Natural killer cell treated with Interleukin-12 subunit alpha and Interleukin-12 subunit beta and Interleukin-15 and Interleukin-18, amount 100 ng/mL, for 72 hours (primary cell): ENCODE data around the gene VAMP2. TPM values are rescaled to one million over a fixed set of nuclear protein-coding genes. Genes with fewer than 3 reads are reported as not detected.

Experiments
- ATAC-seq, 2 donors: fragments of 150-1000 bp; cut with Tn5 transposase in 1 of 2; sonication (Bioruptor Pico), chemical (Tn5 transposase) in 1 of 2; 2 replicates each; pipeline ENCODE4 v1.10.0; 2021
- DNase-seq: peaks from one replicate; pipeline ENCODE4 v3.0.0; 2022; ENCODE audit warnings: low spot score
- H3K27ac Mint-ChIP-seq, 2 donors: 1 replicate in 1 of 2; 2 replicates in 1 of 2; pipeline ENCODE4 v1.8.0; 2022; ENCODE audit warnings: mixed read lengths in 2 of 2, mild to moderate bottlenecking in 1 of 2, moderate library complexity in 1 of 2
- H3K27me3 Mint-ChIP-seq, 2 donors: 1 replicate in 1 of 2; 2 replicates in 1 of 2; pipeline ENCODE4 v1.8.0; 2022; ENCODE audit warnings: mixed read lengths in 2 of 2
- H3K36me3 Mint-ChIP-seq: one replicate; pipeline ENCODE4 v1.8.0; 2022; ENCODE audit warnings: mixed read lengths
- H3K4me1 Mint-ChIP-seq, 2 donors: 1 replicate in 1 of 2; 2 replicates in 1 of 2; pipeline ENCODE4 v1.8.0; 2022; ENCODE audit warnings: low read depth in 2 of 2, mixed read lengths in 2 of 2, mild to moderate bottlenecking in 1 of 2
- H3K4me3 Mint-ChIP-seq: one replicate; pipeline ENCODE4 v1.8.0; 2022; ENCODE audit warnings: mixed read lengths
- H3K9me3 Mint-ChIP-seq: 2 replicates; pipeline ENCODE4 v1.8.0; 2022; ENCODE audit warnings: mixed read lengths
- total RNA-seq, 2 donors: library from RNA; stranded (reverse); gene quantifications; one replicate each; pipeline ENCODE4 v1.2.3, GENCODE V29; 2022

The VAMP2 gene, protein sequence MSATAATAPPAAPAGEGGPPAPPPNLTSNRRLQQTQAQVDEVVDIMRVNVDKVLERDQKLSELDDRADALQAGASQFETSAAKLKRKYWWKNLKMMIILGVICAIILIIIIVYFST
- 10 to 100 TPM; 54.6 to 73.0 TPM for total RNA-seq

DNA sequence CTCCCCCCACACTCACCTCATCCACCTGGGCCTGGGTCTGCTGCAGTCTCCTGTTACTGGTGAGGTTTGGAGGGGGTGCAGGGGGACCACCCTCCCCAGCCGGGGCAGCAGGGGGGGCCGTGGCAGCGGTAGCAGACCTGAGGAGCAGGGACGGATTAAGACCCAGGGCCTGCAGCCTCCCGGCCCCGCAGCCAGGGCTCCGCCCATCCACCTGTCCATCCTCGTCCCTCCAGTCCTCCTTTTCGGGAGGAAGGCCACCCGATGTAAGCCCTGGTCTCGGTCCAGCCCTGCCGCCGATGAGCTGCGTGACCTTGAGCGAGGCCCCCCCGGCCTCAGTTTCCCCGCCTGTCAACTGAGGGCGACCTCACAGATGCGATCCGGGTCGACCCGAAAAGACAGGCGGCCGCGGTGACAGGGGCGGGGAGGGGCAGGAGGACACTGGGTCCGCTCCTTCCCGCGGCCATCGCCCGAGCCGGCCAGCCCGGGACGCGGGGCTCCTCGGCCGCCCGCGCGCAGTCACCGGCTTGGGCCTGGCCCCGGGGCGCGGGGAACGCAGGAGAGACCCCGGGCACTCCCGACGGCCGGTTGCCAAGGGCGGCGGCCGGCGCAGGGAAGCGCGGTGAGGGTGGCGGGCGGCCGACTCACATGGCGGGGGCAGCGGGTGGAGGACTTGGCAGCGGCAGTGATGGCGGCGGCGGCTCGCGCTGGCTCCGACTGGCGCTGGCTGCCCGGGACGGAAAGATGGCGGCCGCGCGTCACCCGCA, at the start of gene VAMP2:
Gene VAMP2 (minus strand): TSS at position 716 of the 764 bp plus-strand sequence. CDS start 69 bp downstream, at position 647.
- Mint-ChIP-seq H3K27ac (peak within 1 kb of the TSS; percentile 90 to 93), H3K36me3 (peaks cover 8% of the 10 kb centered on the region), H3K27me3 (no peaks in the 10 kb centered on the region), H3K4me3 (peak within 1 kb of the TSS; percentile 85), H3K4me1 (peaks cover 54% of the 10 kb centered on the region in 2 donors), H3K9me3 (no peaks in the 10 kb centered on the region)
- DNase-seq (peak; percentile 86), ATAC-seq (peak; percentile 79 to 86)

DNA sequence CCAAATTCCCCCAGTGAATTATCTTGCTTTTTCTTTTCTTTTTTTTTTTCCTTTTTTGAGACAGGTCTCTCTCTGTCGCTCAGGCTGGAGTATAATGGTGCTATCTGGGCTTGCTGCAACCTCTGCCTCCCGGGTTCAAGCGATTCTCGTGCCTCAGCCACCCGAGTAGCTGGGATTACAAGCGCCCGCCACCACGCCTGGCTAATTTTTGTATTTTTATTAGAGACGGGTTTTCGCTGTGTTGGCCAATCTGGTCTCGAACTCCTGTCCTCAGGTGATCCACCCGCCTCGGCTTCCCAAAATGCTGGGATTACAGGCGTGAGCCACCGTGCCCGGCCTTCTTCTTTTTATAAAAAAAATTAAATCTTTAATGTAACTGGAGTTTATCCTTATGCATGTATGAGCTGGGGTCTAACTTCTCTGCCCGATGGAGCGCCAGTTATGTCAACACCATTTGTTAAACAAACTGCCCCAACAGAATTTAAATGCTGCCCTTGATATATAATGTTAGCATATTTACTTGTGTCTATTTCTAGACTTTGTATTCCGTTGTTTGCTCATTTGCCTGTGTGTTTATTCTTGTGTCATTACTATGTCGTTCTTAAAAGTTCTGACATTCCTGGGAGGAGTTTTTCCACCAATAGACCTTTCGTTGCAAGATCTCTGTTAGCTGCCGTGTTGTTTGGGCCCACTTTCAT, 48.2 kb upstream of the VAMP2 start:
- Mint-ChIP-seq H3K36me3 (peaks cover 7% of the 10 kb centered on the region), H3K9me3 (no peaks in the 10 kb centered on the region), H3K4me3 (peak overlapping the region; percentile 94), H3K4me1 (peaks cover 17 to 20% of the 10 kb centered on the region in 2 donors), H3K27ac (peak overlapping the region; percentile 82 to 86), H3K27me3 (no peaks in the 10 kb centered on the region)
- ATAC-seq (no peak), DNase-seq (no peak)

DNA sequence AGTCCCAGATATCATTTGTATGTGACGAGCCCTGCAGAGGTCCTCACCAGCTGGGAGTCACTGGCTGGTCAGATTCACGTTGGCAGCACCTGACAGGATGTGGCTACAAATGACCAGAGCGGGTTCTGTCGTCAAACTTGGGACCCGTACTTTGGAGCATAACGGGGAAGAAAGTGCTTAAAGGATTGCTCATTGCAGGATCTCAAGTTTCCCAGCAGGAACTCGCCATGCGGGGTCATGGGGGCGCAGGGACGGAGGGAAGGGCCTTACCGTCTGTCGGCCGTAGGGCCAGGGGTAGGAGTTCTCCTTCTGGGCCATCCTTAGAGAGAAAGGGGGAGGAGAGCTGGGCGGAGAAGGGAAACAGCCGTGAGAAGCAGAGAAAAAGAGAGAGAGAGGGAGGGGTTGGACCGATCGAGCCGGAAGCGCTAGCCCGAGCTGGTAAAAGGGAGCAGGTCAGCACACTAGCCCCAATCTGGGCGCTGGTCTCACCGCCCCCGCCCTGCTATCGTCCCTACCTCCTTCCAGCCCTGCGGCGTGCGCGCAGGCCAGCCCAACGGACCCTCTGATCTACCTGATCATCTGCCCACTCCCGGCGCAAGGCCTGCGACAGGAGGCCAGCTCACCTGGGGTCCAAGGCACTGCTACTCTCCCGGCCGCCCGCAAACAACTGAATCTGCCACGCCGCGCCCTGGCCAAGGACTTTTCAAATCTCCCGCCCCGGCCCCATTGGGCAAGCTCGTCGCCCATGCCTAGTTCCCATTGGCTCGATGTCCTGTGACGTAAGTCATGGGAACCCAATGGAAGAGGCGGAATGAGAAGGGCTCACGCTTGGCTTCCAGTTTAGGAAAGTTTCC, 47.4 kb upstream of the VAMP2 start, which contains the start of gene AURKB:
Gene AURKB (minus strand): TSS at position 669 of the 854 bp plus-strand sequence. CDS start 351 bp downstream, at position 318.
- Mint-ChIP-seq H3K4me3 (peak within 1 kb of the TSS; percentile 94), H3K27ac (peak within 1 kb of the TSS; percentile 82 to 86), H3K9me3 (no peaks in the 10 kb centered on the region), H3K36me3 (peaks cover 7% of the 10 kb centered on the region), H3K27me3 (no peaks in the 10 kb centered on the region), H3K4me1 (peaks cover 17 to 20% of the 10 kb centered on the region in 2 donors)
- ATAC-seq (peak; percentile 97 to 99), DNase-seq (peak; percentile 95)

DNA sequence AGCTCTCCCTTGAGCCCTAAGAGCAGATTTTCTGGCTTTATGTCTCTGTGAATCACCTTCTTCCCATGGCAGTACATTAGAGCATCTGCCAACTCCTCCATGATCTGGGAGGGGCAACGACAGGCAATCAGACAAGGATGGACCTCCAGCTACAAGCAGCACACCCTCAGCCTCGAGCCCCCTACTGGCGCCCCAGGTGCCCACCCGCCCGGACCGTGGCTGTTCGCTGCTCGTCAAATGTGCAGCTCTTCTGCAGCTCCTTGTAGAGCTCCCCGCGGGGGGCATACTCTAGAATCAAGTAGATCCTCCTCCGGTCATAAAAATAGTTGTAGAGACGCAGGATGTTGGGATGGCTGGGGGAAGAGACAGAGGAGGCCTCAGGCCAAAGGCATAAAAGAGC, 43.8 kb upstream of the VAMP2 start:
- no peak for DNase-seq
- H3K27me3 Mint-ChIP-seq = no peaks in the 10 kb centered on the region
- no peak overlapping the region for H3K27ac Mint-ChIP-seq
- peaks cover 16 to 18% of the 10 kb centered on the region in 2 donors for H3K4me1 Mint-ChIP-seq
- H3K4me3 Mint-ChIP-seq = no peak overlapping the region
- no peaks in the 10 kb centered on the region for H3K9me3 Mint-ChIP-seq
- ATAC-seq = no peak
- H3K36me3 Mint-ChIP-seq = peaks cover 7% of the 10 kb centered on the region

DNA sequence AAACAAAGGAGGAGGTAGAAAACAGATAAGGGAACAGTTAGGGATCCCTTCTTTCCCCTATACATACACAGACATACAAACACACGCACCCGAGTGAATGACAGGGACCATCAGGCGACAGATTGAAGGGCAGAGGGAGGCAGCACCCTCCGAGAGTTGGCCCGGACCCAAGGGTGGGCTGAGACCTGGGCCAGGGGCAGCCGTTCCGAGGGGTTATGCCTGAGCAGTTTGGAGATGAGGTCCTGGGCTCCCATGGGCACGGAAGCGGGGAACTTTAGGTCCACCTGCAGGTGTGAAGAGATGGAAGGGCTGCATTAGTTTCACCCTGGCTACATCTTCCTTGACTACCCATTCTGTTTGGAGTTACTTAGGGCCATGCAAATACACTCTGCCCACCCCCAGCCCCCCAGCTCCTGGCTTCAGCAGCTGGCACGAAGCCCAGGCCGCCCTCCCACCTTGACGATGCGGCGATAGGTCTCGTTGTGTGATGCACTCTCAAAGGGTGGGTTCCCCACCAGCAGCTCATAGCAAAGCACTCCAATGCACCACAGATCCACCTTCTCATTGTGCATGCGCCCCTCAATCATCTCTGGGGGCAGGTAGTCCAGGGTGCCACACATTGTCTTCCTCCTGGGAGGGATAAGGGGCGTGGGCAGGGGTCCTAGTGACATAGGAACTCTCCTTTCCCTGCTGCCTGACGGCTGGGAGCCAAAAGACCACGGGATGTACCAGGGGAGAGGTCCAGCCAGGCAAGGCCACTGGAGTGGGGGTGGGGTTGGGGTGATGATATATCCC, 42.2 kb upstream of the VAMP2 start:
- H3K4me1 Mint-ChIP-seq = peaks cover 8 to 10% of the 10 kb centered on the region in 2 donors
- no peaks in the 10 kb centered on the region for H3K27me3 Mint-ChIP-seq
- H3K4me3 Mint-ChIP-seq = no peak overlapping the region
- H3K36me3 Mint-ChIP-seq = peaks cover 4% of the 10 kb centered on the region
- no peaks in the 10 kb centered on the region for H3K9me3 Mint-ChIP-seq
- H3K27ac Mint-ChIP-seq = no peak overlapping the region
- no peak for ATAC-seq
- DNase-seq = no peak

DNA sequence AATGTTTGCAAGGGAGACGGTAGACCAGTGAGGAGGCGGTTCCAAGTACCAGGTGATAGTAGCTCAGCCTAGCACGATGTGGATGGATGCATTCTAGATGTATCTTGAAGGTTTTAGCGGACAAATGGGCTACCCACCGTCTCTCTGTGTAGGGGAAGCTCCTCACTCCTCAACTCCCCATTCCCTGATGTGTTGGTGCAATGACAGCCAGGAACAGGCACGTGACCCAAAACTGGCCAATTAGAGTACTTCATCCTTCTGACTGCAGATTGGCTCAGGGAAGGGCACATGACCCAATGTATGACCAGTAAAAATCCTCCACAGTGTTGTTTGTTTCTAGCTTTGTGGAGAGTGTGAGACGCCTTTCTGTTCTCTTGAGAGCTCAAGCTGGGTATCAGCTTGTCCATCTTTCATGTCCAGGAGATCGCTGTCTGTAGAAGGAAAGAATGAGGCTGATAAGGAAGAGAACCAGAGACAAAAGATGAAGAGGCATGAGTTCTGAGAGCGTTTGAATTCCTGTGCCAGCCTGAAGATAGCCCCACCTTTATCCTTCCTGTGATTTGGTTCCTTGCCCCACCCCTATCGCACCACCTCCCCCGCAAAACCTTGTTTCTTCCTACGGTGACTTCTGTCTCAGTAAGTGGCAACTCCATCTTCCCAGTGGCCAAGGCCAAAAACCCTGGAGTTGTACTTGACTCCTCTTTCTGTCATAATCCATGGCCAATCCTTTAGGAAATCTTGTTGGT, 29.5 kb upstream of the VAMP2 start:
- H3K27me3 Mint-ChIP-seq = no peaks in the 10 kb centered on the region
- no peak overlapping the region for H3K4me3 Mint-ChIP-seq
- H3K9me3 Mint-ChIP-seq = no peaks in the 10 kb centered on the region
- H3K27ac Mint-ChIP-seq = no peak overlapping the region
- no peak for ATAC-seq
- peaks cover 15 to 19% of the 10 kb centered on the region in 2 donors for H3K4me1 Mint-ChIP-seq
- peak; percentile 66 for DNase-seq
- no peaks in the 10 kb centered on the region for H3K36me3 Mint-ChIP-seq

DNA sequence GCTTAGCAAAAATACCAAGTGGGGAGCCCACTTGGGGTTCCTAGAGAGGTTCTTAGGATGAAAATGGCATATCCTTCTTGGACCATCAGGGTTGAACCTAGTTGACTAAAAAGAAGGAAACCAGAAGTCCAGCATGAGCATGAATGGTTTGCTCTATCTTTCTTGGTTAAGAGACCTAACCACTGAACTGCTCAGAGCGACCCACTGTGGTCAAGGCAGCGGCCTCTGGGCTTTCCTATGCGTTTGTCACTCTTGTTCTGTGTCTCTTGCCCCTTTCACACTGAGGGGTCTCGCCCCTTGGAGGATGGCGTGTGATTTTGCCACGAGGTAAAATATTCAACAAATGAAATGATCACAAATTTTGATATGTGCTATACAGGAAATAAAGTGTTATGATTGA, 27.8 kb upstream of the VAMP2 start:
- H3K27ac Mint-ChIP-seq = no peak overlapping the region
- peaks cover 9 to 13% of the 10 kb centered on the region in 2 donors for H3K4me1 Mint-ChIP-seq
- DNase-seq (peak; percentile 73), ATAC-seq (no peak)
- H3K4me3 Mint-ChIP-seq = no peak overlapping the region
- H3K27me3 Mint-ChIP-seq = no peaks in the 10 kb centered on the region
- no peaks in the 10 kb centered on the region for H3K9me3 Mint-ChIP-seq
- H3K36me3 Mint-ChIP-seq = no peaks in the 10 kb centered on the region

DNA sequence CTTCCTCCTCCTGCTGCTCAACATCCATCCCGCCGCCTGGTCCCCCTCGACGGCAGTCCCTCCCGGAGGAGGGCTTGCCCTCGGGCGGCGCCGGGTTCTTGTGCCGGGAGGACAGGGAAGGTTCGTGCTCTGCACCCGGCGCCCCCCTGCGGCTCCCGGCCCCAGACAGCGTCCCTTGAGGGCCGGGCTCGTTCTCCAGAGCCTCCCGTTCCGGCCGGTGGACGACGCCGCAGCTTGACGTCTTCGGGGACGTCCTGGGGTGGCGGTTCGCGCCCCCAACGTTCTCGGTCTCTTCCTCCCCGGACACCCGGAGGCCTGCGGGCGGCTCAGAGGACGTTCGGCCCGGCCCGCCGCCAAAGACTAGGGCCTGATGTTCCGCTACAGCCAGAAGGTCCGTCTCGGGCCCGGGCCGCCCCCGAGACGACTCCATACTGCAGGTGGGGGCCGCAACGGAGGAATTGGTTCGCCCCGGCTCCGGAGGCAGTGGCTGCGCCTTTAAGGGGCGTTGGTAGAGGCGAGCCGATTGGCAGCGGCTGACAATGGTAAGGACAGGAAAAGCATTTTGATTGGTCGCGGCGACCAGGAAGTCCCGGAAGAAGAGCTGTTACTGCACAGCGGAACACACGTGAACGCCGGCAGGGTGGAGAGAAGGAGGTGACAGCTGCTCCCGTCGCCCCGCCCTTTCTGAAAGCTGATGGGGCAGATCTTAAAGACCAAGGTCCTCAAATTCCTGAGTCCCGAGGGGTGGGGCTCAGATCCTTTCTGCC, 27.1 kb upstream of the VAMP2 start, which contains the start of gene BORCS6:
Gene BORCS6 (minus strand): TSS at position 470 of the 767 bp plus-strand sequence. CDS start 40 bp downstream, at position 430.
- ATAC-seq = peak; percentile 80 to 85
- peaks cover 9 to 13% of the 10 kb centered on the region in 2 donors for H3K4me1 Mint-ChIP-seq
- H3K9me3 Mint-ChIP-seq = no peaks in the 10 kb centered on the region
- H3K27me3 Mint-ChIP-seq = no peaks in the 10 kb centered on the region
- no peaks in the 10 kb centered on the region for H3K36me3 Mint-ChIP-seq
- no peak within 1 kb of the TSS for H3K27ac Mint-ChIP-seq
- H3K4me3 Mint-ChIP-seq = no peak within 1 kb of the TSS
- peak; percentile 97 for DNase-seq

DNA sequence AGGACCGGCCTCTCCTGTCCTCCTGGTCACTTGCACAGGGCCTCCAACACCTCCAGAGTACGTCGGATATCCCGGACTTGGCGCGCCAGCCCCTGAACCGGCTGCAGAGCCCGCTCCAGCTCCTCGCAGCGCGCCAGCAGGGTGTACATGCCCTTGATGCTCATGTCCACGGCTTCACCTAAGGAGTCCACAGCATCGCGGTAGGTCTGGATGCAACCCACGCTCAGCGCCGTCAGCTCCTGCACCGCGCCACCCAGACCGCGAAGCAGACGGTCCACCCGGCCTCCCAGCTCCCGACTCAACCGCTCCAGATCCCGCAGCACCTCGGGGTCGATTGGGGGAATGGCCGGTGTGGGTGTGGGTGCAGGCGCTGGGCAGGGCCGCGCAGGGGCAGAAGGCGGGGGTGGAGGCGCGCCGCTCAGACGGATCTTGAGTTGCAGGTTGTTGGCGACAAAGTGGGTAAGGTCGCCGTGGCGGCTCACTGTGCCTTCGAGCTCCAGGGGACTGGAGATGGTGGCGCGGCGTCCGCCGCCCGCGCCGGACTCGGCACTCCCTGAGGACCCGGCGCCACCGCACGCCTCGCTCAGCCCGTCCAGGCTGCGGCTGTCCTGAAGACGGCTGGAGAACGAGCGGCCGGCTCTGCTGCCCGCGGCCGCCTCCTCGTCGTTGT, 26.4 kb upstream of the VAMP2 start:
- no peak for ATAC-seq
- peak; percentile 61 for DNase-seq
- no peaks in the 10 kb centered on the region for H3K36me3 Mint-ChIP-seq
- H3K27me3 Mint-ChIP-seq = no peaks in the 10 kb centered on the region
- H3K27ac Mint-ChIP-seq = no peak overlapping the region
- H3K9me3 Mint-ChIP-seq = no peaks in the 10 kb centered on the region
- no peak overlapping the region for H3K4me3 Mint-ChIP-seq
- H3K4me1 Mint-ChIP-seq = peaks cover 9 to 13% of the 10 kb centered on the region in 2 donors

DNA sequence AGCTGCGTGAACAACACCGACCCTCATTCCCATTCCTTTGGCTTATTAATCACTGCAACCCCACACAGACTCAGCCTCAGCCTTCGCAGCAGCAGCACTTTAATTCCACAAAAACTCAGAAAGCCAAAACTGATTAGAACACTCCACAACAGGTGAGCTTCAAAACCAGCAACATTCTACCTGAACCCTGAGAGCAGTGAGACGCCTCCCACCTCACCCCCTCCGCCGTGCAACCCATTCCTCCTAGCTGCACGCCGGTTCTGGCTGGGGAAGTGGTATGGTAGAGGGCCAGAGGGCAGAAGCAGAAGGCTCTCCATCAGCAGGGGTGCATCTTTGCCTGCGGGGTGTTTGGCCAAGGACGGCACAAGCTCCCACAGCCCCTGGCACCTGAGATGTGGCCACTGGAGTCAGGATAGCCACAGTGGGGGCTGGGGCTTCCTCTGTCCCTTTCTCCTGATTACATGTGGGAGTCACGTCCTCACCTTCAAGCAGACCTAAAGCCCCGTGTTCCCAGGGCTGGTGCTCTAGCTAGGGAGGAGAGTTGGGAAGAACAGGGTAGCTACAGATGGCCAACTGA, 25.6 kb upstream of the VAMP2 start:
- no peak for ATAC-seq
- Mint-ChIP-seq H3K4me1 (peaks cover 14 to 19% of the 10 kb centered on the region in 2 donors), H3K4me3 (no peak overlapping the region), H3K27ac (no peak overlapping the region), H3K27me3 (no peaks in the 10 kb centered on the region), H3K36me3 (no peaks in the 10 kb centered on the region), H3K9me3 (no peaks in the 10 kb centered on the region)
- DNase-seq = no peak
